Measurements from ENCODE around the gene SERINC5.

SERINC5 gene

GRCh38 chr5:80092486-80093107 lies 163.3 kb downstream of the SERINC5 start:
- no peak for ATAC-seq

GRCh38 chr5:80091792-80092192 lies 164.1 kb downstream of the SERINC5 start:
- peak; percentile 17 to 44 for ATAC-seq

DNA sequence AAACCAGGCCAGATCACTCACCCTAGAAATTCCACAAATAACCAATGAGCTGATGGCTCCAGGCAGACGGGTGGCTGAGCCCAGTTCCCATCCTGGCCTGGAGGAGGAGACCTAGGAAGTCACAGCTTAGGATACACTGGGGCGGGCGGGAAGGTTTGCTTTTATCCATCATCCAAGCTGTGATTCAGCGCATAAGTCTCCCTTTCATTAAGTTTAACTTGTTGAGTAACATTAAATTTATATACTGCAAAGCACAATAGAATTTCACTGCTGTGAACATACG lies 165.0 kb downstream of the SERINC5 start:
- no peak for ATAC-seq

DNA sequence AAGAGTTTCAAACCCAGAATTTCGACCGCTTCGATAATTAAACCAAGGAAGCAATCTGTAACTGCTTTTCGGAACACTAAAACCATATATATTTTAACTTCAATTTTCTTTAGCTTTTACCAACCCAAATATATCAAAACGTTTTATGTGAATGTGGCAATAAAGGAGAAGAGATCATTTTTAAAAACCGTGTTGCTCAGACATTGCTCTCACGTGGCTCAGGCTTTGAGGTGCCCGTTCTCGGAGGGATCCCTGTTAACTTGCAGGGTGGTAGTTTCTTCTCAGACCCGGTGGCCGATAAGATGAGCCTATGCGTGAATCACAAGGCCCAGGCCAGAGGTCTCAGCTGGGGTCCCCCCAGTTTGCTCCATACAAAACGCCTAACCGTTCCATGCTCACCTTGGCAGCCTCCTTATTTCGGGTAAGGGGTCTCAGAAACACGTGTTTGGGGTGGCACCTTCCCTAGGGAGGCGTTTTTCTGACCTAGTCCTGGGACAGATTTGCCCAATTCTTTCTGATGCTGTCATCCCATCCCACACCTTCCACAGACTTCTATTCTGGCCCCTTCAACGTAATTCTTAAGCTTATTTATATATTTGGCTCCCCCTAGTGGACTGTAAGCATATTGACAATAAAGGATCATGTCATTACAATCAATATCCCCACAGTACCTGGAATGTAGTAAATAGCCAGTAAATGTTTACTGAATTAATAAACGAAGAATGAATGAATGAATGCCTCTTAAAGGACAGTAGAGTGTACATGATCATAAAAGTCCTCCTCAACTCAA lies 172.6 kb downstream of the SERINC5 start:
- ATAC-seq, result peak; percentile 69 to 81

DNA sequence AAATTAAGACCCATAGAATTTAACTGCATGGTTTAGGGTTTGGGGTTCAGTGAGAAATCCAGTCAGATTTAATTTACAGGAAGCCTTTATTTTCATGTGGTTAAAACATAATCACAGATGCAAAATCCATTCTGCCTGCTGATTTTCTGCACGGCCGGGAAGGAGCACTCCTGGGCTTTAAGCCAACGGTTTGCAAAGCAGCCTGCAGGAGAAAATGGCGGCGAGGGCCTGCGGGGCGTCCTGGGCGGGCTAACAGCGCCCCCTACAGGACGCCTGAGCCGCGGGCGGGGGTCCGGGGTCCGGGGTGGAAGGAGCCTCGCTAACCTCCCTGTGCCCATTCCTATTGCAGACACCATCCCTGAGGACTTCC lies 173.1 kb downstream of the SERINC5 start:
- peak in 1 of 2 donors; percentile 61 for ATAC-seq

DNA sequence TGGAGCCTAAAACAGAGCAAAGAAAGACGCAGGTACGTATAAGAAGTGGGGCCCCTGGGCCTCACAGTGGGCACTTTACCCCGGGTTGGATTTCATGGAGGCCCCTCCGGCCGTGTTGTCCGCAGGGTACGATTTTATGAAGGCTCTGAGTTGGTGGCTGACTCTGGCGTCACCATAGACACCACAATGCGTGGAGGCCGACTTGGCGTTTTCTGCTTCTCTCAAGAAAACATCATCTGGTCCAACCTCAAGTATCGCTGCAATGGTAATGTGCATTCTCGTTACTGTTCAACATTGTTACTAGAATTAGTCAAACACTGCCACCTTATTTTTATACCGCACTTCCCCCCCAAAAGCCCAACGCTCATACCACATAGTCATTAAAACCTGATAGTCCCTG lies 173.6 kb downstream of the SERINC5 start:
- ATAC-seq, result no peak

DNA sequence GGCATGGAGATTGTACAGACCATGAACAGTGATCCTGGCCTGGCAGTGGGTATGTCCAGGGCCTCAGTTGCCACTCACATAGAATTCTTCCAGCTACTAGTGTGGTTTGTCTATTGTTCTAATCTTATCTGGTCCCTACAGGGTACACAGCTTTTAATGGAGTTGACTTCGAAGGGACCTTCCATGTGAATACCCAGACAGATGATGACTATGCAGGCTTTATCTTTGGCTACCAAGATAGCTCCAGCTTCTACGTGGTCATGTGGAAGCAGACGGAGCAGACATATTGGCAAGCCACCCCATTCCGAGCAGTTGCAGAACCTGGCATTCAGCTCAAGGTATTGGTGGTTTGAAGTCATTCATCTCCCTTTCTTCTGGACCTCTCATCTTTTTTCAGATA lies 176.9 kb downstream of the SERINC5 start:
- ATAC-seq, result no peak

- no peak for ATAC-seq
Observed at GRCh38 chr5:80077051-80077714, 178.7 kb downstream of the SERINC5 start.

DNA sequence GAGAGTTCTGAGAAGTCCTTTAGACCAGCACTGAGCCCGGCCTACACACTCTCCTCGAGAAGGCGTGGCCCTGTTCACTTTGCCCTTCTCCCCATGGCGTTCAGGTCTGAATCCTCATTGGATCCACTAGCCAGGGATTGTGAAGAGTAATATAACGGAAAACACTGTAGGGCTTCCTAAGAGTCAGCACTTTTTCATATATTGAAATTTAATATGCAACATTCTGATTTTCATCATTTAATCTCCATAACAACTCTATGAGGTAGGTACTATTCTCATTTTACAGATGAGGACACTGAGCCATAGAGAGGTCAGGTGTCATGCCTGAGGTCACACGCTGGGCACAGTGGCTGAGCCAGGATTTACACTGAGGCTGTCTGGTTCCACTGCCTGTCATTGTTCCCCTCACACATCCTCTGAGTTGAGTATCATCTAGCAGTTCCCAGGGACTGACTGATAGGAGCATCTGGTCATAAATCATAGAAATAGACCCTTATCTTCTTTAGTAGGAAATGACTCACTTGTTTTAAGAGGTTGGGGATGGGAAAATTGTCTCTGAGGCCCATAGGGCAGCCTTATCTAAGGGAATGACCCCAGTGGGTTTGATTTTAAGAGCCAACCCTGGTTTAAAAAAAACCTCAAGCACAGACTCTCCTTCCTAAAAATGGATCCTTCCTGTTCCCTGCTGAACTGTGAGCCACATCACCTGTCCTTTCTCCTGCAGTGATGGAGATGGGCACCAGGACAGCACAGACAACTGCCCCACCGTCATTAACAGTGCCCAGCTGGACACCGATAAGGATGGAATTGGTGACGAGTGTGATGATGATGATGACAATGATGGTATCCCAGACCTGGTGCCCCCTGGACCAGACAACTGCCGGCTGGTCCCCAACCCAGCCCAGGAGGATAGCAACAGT lies 179.5 kb downstream of the SERINC5 start:
- no peak for ATAC-seq

GRCh38 chr5:80072103-80073073 lies 183.5 kb downstream of the SERINC5 start:
- ATAC-seq, result no peak

- no peak for ATAC-seq
Observed at GRCh38 chr5:80071510-80072021, 184.3 kb downstream of the SERINC5 start.

DNA sequence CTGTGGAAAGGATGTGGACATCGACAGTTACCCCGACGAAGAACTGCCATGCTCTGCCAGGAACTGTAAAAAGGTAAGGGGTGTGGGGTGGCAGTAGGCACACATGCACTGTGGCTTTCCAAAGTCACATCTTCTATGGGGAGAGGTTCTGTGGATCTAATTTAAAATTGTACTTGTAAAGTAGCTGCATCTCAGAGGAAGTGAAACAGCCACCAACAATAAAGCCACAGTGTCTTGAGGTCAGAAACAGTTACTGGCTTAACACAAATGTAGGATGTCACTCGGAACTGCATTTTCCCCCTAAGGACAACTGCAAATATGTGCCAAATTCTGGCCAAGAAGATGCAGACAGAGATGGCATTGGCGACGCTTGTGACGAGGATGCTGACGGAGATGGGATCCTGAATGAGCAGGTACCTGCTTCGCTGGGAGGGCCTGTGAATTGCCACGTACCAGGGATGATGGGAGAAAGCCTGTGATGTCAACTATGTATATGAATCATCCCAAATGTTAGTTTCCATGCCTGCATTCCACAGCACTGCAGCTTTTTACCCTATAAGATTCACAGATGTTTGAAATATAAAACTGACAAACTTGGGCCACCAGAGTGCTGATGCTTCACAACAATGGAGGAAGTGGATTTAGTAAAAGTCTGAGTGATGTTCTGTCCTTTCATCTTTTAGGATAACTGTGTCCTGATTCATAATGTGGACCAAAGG lies 185.4 kb downstream of the SERINC5 start:
- ATAC-seq, result no peak

GRCh38 chr5:80069918-80070318 lies 185.9 kb downstream of the SERINC5 start:
- no peak for ATAC-seq

- no peak for ATAC-seq
Observed at GRCh38 chr5:80069251-80069800, 186.5 kb downstream of the SERINC5 start.

GRCh38 chr5:80068775-80069174 lies 187.1 kb downstream of the SERINC5 start:
- ATAC-seq, result no peak

DNA sequence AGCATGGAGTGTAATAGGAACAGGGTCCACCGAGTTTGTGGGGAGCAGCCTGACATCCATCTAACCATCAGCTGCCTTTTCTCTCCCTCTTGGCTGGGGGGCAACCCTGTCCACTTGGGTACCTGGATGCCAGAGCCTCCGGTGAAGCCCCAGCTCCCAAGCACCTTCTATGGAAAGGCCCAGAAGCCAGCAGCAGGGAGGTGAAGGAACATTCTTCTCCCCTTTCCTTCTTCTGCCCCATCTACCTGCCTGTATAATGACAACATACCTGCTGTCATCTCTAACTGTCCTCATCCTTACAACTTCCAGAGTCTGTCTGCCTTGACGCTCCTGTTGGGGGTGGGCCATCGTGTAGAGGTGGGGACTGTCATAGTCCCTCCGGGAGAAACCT lies 187.6 kb downstream of the SERINC5 start:
- no peak for ATAC-seq

GRCh38 chr5:80067531-80068245 lies 188.2 kb downstream of the SERINC5 start:
- no peak for ATAC-seq

DNA sequence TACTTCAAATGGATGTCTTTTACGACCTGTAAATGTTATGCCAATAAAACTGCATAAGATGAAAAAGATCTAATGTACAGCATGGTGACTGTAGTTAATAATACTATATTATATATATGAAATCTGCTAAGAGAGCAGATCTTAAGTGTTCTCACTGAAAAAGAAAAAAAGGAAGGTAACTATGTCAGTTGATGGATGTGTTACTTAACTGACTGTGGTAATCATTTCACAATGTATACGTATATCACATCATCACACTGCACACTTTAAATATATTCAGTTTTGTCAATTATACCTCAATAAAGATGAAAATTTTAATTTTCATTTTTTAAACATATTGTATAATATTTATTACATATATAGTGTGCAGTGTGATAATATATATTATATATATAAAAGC lies 188.8 kb downstream of the SERINC5 start:
- no peak for ATAC-seq

GRCh38 chr5:80064124-80064523 lies 191.7 kb downstream of the SERINC5 start:
- no peak for ATAC-seq
